ENCODE measurements around the gene MSRB3.

- TF ChIP-seq CTCF (IDR thresholded peaks at IDR 0.05) (no peak), USF2 (IDR thresholded peaks at IDR 0.05; ENCODE audit: borderline replicate concordance, low read depth, low read length) (no peak), POLR2AphosphoS5 (IDR thresholded peaks at IDR 0.05; ENCODE audit: low read depth, low read length) (no peak), EP300 (IDR thresholded peaks at IDR 0.05; ENCODE audit: borderline replicate concordance in 1 of 2, low read depth in 1 of 2, low read length in 1 of 2) (no peak), RXRA (IDR thresholded peaks at IDR 0.05; ENCODE audit: borderline replicate concordance, low read depth) (no peak), NRF1 (IDR thresholded peaks at IDR 0.05; ENCODE audit: low read depth, low read length) (no peak), TEAD4 (IDR thresholded peaks at IDR 0.05; ENCODE audit: borderline replicate concordance, insufficient read depth) (no peak), GATA2 (CRISPR knock-in tag; IDR thresholded peaks at IDR 0.05) (no peak), PBX3 (IDR thresholded peaks at IDR 0.05) (no peak), MXI1 (IDR thresholded peaks at IDR 0.05; ENCODE audit: low read depth, low read length) (no peak), NFIC (IDR thresholded peaks at IDR 0.05; ENCODE audit: borderline replicate concordance) (no peak), SMC3 (IDR thresholded peaks at IDR 0.05; ENCODE audit: low read depth, low read length) (no peak)
These were observed 64.7 kb downstream of the MSRB3 start for GRCh38 chr12:65343230-65343629.
